ENCODE data around the gene CELF1.
"Not testable (repeated sequence)": the region's sequence is repeated elsewhere in the genome, so short reads cannot be mapped to it uniquely, and the experiment has no call there.

CELF1 gene

GRCh38 chr11:47536915-47537314 is 16.0 kb downstream of the CELF1 start:
- DNase-seq, result no peak

- no peak for DNase-seq
Observed at GRCh38 chr11:47534704-47535251, 18.2 kb downstream of the CELF1 start.

DNA sequence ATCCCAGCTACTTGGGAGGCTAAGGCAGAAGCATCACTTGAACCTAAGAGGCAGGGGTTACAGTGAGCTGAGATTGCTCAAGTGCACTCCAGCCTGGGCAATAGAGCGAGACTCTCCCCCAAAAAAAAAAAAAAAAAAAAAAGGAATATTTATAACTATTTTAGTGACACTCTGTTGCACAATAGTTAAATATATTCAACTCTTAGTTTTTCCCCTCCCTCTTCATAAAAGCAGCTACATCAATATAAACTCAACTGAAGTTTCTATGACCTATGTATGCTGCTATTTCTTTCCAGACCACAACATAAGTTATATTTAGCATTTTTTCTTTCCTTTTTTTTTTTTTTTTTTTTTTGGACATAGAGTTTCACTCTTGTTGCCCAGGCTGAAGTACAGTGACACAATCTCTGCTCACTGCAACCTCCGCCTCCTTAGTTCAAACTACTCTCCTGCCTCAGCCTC is 19.2 kb downstream of the CELF1 start:
- no peak for DNase-seq

GRCh38 chr11:47532597-47533213 is 20.2 kb downstream of the CELF1 start:
- no peak for DNase-seq

DNA sequence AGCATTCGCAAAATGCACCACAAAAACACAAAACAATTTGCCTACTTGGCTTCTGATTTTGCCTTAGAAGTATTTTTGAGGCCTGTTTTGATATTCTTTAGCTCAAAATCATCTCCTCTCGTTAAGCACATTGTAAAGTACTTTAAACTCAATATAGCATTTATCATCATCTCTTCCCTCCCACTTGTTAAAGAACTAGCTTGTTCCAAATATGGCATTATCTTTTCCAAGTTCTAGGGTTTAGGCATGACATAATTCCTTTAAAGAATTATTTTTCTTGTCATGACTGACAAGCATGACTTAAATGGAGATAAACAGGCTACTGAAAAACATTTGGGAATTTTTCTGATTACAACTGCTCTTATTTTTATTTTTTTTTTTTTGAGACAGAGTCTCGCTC is 21.3 kb downstream of the CELF1 start:
- no peak for DNase-seq

DNA sequence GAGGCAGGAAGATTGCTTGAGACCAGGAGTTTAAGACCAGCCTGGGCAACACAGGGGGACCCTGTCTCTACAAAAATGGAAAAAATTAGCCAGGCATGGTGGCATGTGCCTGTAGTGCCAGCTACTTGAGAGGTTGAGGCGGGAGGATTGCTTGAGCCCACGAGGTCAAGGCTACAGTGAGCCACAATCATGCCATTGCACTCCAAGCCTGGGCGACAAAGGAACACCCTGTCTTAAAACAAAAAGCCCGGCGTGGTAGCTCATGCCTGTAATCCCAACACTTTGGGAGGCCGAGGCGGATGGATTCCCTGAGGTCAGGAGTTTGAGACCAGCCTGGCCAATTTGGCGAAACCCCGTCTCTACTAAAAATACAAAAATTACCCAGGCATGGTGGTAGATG is 22.2 kb downstream of the CELF1 start:
- not testable (repeated sequence) for DNase-seq

DNA sequence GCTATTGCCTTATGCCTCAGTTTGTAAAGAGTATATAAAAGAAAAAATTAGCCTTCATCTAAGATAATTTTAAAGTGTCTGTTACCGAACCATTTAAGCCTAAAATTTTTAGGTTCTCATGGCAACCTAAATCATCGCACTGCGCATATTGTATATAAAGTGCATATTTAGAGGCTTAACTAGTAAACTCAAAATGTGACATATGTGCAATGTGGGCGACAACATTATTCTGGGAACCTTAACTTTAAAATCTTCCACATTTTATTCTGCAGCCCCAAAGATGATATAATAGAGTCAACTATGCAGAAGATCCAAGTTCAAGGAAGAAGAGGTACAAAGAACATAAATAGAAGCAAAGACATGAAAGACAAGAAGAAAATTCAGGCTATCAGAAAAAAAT is 23.0 kb downstream of the CELF1 start:
- no peak for DNase-seq

DNA sequence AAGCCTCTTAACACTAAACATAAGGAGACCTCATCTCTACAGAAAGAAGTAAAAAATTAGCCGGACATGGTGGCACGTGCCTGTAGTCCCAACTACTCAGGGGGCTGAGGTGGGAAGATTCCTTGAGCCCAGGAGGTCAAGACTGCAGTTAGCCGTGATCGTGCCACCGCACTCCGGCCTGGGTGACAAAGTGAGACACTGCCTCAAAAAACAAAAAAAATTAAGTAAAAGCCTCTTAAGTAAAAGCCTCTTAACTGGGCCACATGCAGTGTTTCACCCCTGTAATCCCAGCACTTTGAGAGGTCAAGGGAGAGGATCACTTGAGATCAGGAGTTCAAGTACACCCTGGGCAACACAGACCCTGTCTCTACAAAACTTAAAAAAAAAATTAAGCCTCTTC is 25.7 kb downstream of the CELF1 start:
- DNase-seq, result no peak

GRCh38 chr11:47526032-47526431 is 26.9 kb downstream of the CELF1 start:
- DNase-seq, result not testable (repeated sequence)

- no peak for DNase-seq
Observed at GRCh38 chr11:47524291-47524874, 28.5 kb downstream of the CELF1 start.

DNA sequence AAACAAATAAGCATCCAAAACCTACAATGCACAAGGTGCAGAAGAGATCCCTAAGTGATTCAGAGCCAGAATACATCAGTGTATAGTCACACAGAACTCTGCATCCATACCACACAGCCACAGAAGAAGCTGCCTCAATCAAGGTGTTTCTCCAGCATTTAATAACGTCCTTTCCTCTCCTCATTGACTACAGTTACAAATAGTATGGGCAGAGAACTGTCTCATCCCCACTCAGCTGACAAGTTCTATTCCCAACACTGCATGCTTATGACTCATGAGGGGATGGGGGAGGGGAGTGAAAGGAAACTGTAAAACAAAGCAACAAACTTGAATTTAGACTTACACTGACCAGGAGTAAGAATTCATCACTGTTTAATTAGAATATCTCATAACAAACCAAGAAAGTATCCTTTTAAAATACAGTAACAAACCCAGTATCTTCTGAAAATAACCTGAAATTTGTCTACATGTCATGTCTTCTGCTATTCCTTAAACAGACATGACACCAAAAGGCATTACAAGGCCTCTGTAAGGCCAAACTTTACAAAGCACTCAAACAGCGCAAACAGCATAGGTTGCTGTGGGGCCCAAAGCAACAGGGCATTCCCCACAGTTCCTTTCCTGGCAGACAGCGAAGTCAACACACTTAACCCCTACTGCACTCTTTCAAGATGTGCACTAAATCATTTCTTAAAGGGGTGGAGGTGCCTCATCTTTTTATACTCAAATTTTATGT is 29.3 kb downstream of the CELF1 start:
- no peak for DNase-seq

DNA sequence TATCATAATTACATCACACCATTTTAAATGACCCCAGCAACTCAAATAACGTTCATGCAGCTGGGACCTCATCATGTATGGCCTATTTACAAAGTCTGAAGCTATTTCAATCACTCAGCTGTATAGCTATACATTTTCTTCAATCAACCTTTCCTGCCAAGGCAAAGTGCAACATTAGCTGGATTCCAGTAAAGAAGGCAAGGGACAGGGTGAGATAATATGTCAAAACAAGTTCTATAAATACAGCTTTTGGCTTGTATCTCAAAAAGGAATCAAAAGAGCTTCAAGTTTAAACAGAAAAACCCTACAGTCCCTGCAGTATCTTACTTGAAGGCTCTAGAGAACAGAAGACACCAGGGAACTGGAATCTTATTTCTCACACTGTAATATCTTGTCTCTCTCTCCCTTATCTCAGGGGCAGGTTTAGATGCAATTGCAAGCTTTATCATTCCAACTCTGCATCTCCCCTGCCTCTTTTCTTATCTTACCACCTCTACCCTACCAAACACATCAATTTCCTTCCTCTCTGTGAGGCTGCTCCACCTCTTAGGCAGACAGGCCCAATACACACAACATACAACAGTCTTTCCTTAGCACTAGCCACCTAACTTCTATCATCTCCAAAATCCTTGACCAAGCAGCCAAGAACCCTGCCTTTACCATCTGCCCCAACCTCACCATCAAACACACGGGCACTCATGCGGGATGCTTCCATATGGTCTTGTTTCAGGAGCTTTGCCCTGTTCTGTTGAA is 34.5 kb downstream of the CELF1 start:
- no peak for DNase-seq

DNA sequence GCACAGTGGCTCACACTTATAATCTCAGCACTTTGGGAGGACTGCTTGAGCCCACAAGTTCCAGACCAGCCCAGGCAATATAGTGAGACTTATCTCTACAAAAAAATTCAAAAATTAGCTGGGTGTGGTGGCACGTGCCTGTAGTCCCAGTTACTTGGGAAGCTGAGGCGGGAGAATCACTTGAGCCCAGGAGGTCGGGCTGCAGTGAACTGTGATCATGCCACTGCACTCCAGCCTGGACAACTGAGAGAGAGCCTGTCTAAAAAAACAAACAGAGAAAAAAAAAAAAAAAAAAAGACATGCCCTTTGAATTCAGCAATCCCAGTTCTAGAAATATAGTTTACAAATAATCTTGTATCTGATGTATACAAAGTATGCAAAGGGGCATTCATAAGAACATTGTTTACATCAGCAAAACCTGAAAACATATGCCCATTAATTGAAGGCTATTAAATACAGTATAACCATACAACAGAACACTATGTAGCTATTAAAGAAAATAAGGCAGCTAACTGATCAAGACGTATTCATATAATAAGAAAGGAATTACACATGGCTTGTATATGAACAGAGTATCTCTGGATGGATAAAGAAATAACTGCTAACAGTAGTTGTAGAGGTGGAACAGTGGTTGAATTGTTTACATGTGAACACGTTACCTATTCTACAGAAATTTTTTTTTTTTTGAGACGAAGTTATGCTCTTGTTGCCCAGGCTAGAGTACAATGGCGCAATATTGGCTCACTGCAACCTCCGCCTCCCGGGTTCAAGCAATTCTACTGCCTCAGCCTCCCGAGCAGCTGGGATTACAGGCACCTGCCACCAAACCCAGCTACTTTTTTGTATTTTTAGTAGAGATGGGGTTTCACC is 35.7 kb downstream of the CELF1 start:
- no peak for DNase-seq

- DNase-seq, result no peak
Observed at GRCh38 chr11:47516155-47516554, 36.8 kb downstream of the CELF1 start.

DNA sequence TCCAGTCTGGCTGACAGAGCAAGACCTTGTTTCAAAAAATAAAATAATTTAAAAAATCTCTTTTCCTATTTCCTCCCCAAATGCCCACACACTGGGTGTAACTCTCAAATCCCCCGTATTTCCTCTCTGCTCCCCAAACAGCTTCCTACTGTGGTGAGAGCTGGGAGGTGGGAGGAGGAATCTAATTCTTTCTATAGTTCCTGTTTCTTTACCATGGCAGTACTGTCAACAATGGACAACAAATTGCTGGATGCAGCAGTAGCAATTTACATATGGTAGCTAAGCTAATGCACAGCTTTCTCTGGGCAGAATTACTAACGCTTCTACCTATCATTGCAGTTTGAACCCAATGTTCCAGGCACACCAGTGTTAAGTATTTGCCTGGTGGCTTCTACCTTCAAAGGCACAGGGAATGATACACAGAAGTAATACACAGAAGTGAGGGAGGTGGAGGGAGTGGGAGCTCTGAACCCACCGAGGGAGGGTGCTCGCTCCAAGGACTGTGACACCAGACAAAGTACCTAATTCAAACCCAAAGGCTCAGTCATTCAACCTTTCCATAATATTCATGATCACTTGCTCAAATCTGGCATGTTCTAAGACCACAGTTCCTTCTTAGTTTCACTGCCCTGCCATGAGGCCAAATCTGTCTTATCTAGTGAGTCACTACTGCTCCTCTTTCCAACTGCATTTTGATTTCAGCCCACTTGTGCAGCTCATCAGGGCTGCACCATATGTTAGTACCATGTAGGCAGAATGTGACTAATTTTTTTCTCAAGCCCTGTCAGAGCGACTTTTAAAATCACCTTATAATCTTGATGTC is 37.9 kb downstream of the CELF1 start:
- no peak for DNase-seq

- DNase-seq, result no peak
Observed at GRCh38 chr11:47512701-47513100, 40.2 kb downstream of the CELF1 start.

- no peak for DNase-seq
Observed at GRCh38 chr11:47511917-47512316, 41.0 kb downstream of the CELF1 start.

- DNase-seq, result no peak
Observed at GRCh38 chr11:47510209-47510608, 42.7 kb downstream of the CELF1 start.

GRCh38 chr11:47509077-47509536 is 43.8 kb downstream of the CELF1 start:
- no peak for DNase-seq

DNA sequence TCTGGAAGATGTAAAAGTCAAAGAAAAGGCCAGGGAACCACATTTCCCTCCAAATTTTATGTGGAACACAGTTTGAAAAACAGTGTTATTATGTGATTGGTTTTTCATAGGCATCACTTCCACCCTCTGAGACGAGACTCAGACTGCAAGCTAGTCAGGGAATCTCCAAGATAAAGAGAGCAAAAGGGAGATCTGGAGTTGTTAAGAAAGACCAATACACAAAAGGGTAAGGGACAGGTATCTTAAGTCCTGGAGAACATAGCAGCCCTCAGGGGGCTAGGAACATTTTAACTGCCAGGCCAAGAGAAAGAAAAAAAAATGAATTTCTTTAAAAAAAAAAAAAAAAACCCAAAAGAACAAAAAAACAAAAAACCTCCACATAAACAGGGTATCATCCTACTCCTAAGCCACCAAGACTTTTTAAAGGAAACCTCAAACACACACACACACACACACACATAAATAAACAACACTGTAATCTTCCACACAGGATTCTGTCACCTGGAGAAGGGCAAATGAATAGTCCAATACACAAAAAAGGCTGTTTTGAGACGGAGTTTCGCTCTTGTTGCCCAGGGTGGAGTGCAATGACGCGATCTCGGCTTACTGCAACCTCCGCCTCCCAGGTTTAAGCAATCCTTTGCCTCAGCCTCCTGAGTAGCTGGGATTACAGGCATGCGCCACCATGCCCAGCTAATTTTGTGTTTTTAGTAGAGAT is 44.5 kb downstream of the CELF1 start:
- no peak for DNase-seq

All from KG1 (cell line).